GM23338 (cell line): ENCODE data around the gene DAPK1. TPM values are rescaled to one million over a fixed set of nuclear protein-coding genes. Genes with fewer than 3 reads are reported as not detected.

Source experiments
- ATAC-seq: fragments of 200-7000 bp; cut with Tn5 transposase; 3 replicates; pipeline ENCODE4 v1.9.1; 2020
- DNase-seq: peaks from one replicate; pipeline ENCODE4 v3.0.0-alpha.2; 2015; ENCODE audit warnings: low spot score
- H2AFZ ChIP-seq: fragments of 200-600 bp; sonication (generic); 2 replicates; pipeline ENCODE4 v1.8.0; 2016; ENCODE audit warnings: antibody characterized with exemption, mild to moderate bottlenecking, moderate library complexity
- H3F3A ChIP-seq: fragments of 200-600 bp; sonication (generic); replicated peaks from 2 replicates; pipeline ENCODE4 v1.8.0; 2017; ENCODE audit warnings: antibody characterized with exemption, mixed run types, low read depth
- H3K27ac ChIP-seq: fragments of 200-600 bp; sonication (generic); 2 replicates; pipeline ENCODE4 v1.6.1; 2016; ENCODE audit warnings: low read depth
- H3K27me3 ChIP-seq: fragments of 200-600 bp; sonication (generic); 2 replicates; pipeline ENCODE4 v1.8.0; 2016; ENCODE audit warnings: mild to moderate bottlenecking, mixed run types, moderate library complexity; ENCODE audit not compliant: insufficient read depth
- H3K36me3 ChIP-seq: fragments of 200-600 bp; sonication (generic); 2 replicates; pipeline ENCODE4 v1.8.0; 2016; ENCODE audit warnings: mild to moderate bottlenecking; ENCODE audit not compliant: insufficient read depth
- H3K4me1 ChIP-seq: fragments of 200-600 bp; sonication (generic); 2 replicates; pipeline ENCODE4 v1.8.0; 2016; ENCODE audit warnings: mild to moderate bottlenecking, moderate library complexity; ENCODE audit not compliant: insufficient read depth
- H3K4me2 ChIP-seq: fragments of 200-600 bp; sonication (generic); 2 replicates; pipeline ENCODE4 v1.7.1; 2017; ENCODE audit warnings: mixed run types
- H3K4me3 ChIP-seq: fragments of 200-600 bp; sonication (generic); 2 replicates; pipeline ENCODE4 v1.6.1; 2016; ENCODE audit warnings: mixed run types
- H3K79me2 ChIP-seq: fragments of 200-600 bp; sonication (generic); replicated peaks from 2 replicates; pipeline ENCODE4 v1.8.0; 2017; ENCODE audit warnings: mild to moderate bottlenecking; ENCODE audit not compliant: insufficient read depth
- H3K9me2 ChIP-seq: fragments of 200-600 bp; sonication (generic); 2 replicates; pipeline ENCODE4 v1.8.0; 2017; ENCODE audit not compliant: insufficient read depth
- H4K20me1 ChIP-seq: fragments of 200-600 bp; sonication (generic); replicated peaks from 2 replicates; pipeline ENCODE4 v1.8.0; 2017; ENCODE audit warnings: mild to moderate bottlenecking; ENCODE audit not compliant: insufficient read depth
- H3K27ac Mint-ChIP-seq: 2 replicates; pipeline ENCODE4 v1.8.0; 2020; ENCODE audit warnings: inconsistent platforms, mild to moderate bottlenecking, moderate library complexity, mixed read lengths
- H3K27me3 Mint-ChIP-seq: 3 replicates; pipeline ENCODE4 v1.8.0; 2022; ENCODE audit warnings: low read depth, mild to moderate bottlenecking, moderate library complexity, mixed read lengths, inconsistent platforms; ENCODE audit not compliant: insufficient read depth, poor library complexity
- H3K36me3 Mint-ChIP-seq: 3 replicates; pipeline ENCODE4 v1.8.0; 2021; ENCODE audit warnings: low read depth, mild to moderate bottlenecking, inconsistent platforms, moderate library complexity, mixed read lengths
- H3K4me1 Mint-ChIP-seq: 3 replicates; pipeline ENCODE4 v1.8.0; 2020; ENCODE audit warnings: mild to moderate bottlenecking, inconsistent platforms, mixed read lengths
- H3K4me3 Mint-ChIP-seq: 3 replicates; pipeline ENCODE4 v1.8.0; 2021; ENCODE audit warnings: moderate library complexity, mild to moderate bottlenecking, inconsistent platforms, mixed read lengths
- H3K9me3 Mint-ChIP-seq: 3 replicates; pipeline ENCODE4 v1.8.0; 2020; ENCODE audit warnings: moderate library complexity, mild to moderate bottlenecking, inconsistent platforms, mixed read lengths
- CREB1 ChIP-seq: fragments of 250-450 bp; sonication (Bioruptor Pico); IDR thresholded peaks from 2 replicates; pipeline ENCODE4 v1.5.0; 2020; ENCODE audit warnings: low read depth, mild to moderate bottlenecking, moderate library complexity
- CTCF ChIP-seq, 2 experiments: fragments of 200-600 bp in 1 of 2; sonication (generic) in 1 of 2; conservative IDR thresholded peaks; 2 replicates each; pipeline versions ENCODE4 v1.5.1 to v1.6.1; 2016 to 2017; ENCODE audit warnings: antibody characterized with exemption in 2 of 2, low read depth in 2 of 2, mild to moderate bottlenecking in 2 of 2, moderate library complexity in 1 of 2
- STAT1 ChIP-seq: IDR thresholded peaks from one replicate; pipeline ENCODE4 v1.6.1; 2016; ENCODE audit warnings: antibody characterized with exemption; ENCODE audit not compliant: unreplicated experiment
- ZNF114 ChIP-seq: fragments of 250-450 bp; sonication (Bioruptor Pico); IDR thresholded peaks from 2 replicates; pipeline ENCODE4 v1.5.0; 2020; ENCODE audit warnings: mild to moderate bottlenecking, moderate library complexity
- ZNF462 ChIP-seq: fragments of 250-450 bp; sonication (Bioruptor Pico); IDR thresholded peaks from 2 replicates; pipeline ENCODE4 v1.5.0; 2020; ENCODE audit warnings: mild to moderate bottlenecking, moderate library complexity
- polyA plus RNA-seq: library from polyadenylated mRNA; unstranded; fragments of >200 nt; fragmentation: Nextera tagmentation; extraction: Ambion mirVana; gene quantifications from 2 replicates; pipeline ENCODE4 v1.2.1, GENCODE V29; 2016
- total RNA-seq: library from RNA; depleted of rRNA; stranded (reverse); fragments of >200 nt; shearing (Covaris generic); gene quantifications from 2 replicates; pipeline ENCODE4 v1.2.3, GENCODE V29; 2014
- TF ChIP-seq, protein P1 (sequence below): IDR thresholded peaks from one replicate; pipeline ENCODE4 v1.6.1; 2018; ENCODE audit warnings: antibody characterized with exemption; ENCODE audit not compliant: unreplicated experiment
- TF ChIP-seq, protein P2 (sequence below): IDR thresholded peaks from 2 replicates; pipeline ENCODE4 v1.6.1; 2016; ENCODE audit warnings: antibody characterized with exemption

Gene DAPK1
- total and polyA plus RNA-seq, 2 experiments from 2014 or later, result 37.0 to 134 TPM

DNA sequence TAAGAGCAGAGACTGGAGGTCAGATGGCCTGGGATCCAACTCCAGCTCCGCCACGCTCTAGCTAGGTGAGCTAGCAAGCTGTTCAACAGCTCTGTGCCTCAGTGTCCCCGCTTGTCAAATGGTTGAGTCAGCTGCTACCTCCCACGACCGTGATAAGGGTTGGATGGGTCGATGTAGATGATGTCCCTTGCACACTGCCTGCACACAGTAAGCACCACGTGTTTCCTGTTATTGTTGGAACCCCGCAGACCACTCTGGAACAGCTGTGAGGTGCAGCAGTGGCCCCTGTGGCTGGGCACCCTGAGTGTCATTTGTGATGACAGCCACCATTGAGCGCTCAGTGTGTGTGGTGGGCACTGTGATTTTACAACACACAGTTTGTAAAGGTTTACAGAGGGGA, 174.3 kb downstream of the DAPK1 start (continued):
- TF ChIP-seq, protein P1, sequence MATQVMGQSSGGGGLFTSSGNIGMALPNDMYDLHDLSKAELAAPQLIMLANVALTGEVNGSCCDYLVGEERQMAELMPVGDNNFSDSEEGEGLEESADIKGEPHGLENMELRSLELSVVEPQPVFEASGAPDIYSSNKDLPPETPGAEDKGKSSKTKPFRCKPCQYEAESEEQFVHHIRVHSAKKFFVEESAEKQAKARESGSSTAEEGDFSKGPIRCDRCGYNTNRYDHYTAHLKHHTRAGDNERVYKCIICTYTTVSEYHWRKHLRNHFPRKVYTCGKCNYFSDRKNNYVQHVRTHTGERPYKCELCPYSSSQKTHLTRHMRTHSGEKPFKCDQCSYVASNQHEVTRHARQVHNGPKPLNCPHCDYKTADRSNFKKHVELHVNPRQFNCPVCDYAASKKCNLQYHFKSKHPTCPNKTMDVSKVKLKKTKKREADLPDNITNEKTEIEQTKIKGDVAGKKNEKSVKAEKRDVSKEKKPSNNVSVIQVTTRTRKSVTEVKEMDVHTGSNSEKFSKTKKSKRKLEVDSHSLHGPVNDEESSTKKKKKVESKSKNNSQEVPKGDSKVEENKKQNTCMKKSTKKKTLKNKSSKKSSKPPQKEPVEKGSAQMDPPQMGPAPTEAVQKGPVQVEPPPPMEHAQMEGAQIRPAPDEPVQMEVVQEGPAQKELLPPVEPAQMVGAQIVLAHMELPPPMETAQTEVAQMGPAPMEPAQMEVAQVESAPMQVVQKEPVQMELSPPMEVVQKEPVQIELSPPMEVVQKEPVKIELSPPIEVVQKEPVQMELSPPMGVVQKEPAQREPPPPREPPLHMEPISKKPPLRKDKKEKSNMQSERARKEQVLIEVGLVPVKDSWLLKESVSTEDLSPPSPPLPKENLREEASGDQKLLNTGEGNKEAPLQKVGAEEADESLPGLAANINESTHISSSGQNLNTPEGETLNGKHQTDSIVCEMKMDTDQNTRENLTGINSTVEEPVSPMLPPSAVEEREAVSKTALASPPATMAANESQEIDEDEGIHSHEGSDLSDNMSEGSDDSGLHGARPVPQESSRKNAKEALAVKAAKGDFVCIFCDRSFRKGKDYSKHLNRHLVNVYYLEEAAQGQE, result no peak
- TF ChIP-seq, protein P2, sequence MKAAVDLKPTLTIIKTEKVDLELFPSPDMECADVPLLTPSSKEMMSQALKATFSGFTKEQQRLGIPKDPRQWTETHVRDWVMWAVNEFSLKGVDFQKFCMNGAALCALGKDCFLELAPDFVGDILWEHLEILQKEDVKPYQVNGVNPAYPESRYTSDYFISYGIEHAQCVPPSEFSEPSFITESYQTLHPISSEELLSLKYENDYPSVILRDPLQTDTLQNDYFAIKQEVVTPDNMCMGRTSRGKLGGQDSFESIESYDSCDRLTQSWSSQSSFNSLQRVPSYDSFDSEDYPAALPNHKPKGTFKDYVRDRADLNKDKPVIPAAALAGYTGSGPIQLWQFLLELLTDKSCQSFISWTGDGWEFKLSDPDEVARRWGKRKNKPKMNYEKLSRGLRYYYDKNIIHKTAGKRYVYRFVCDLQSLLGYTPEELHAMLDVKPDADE, result no peak
- TF ChIP-seq ZNF114 (no peak), CREB1 (CRISPR knock-in tag) (no peak)

GRCh38 chr9:87672586-87672985, 174.9 kb downstream of the DAPK1 start:
- no peaks in the 10 kb centered on the region for H3K4me1 ChIP-seq
- peaks cover 11% of the 10 kb centered on the region; the same call in 1 of the 2 replicates for H3K36me3 ChIP-seq
- peaks cover 55% of the 10 kb centered on the region for H3K36me3 Mint-ChIP-seq
- peaks cover 5% of the 10 kb centered on the region; the same call in 1 of the 2 replicates for H4K20me1 ChIP-seq
- ATAC-seq (no peak), DNase-seq (no peak)
- peaks cover 7% of the 10 kb centered on the region; the same call in 2 of the 3 replicates for H3K9me3 Mint-ChIP-seq
- no peak overlapping the region for H3K27ac ChIP-seq
- H3K9me2 ChIP-seq, result no peaks in the 10 kb centered on the region
- no peak overlapping the region for H2AFZ ChIP-seq
- H3K27me3 ChIP-seq, result no peaks in the 10 kb centered on the region
- H3K4me3 ChIP-seq, result no peak overlapping the region
- no peak overlapping the region for H3K4me3 Mint-ChIP-seq
- H3K79me2 ChIP-seq, result no peaks in the 10 kb centered on the region
- H3K4me2 ChIP-seq, result no peak overlapping the region
- no peaks in the 10 kb centered on the region; the same call in 2 of the 3 replicates for H3K4me1 Mint-ChIP-seq
- no peaks in the 10 kb centered on the region for H3F3A ChIP-seq
- peaks cover 18% of the 10 kb centered on the region for H3K27me3 Mint-ChIP-seq
- no peak overlapping the region for H3K27ac Mint-ChIP-seq
- TF ChIP-seq ZNF462 (CRISPR knock-in tag), result no peak
- TF ChIP-seq, protein P1, result no peak
- TF ChIP-seq CTCF (conservative IDR thresholded peaks at IDR 0.05; ENCODE audit: low read depth in 2 of 2), result no peak
- no peak for TF ChIP-seq STAT1
